ENCODE measurements around the gene TARP.
A peak's percentile ranks its signal among the peaks of the same experiment; 100 is the strongest.

TARP gene

DNA sequence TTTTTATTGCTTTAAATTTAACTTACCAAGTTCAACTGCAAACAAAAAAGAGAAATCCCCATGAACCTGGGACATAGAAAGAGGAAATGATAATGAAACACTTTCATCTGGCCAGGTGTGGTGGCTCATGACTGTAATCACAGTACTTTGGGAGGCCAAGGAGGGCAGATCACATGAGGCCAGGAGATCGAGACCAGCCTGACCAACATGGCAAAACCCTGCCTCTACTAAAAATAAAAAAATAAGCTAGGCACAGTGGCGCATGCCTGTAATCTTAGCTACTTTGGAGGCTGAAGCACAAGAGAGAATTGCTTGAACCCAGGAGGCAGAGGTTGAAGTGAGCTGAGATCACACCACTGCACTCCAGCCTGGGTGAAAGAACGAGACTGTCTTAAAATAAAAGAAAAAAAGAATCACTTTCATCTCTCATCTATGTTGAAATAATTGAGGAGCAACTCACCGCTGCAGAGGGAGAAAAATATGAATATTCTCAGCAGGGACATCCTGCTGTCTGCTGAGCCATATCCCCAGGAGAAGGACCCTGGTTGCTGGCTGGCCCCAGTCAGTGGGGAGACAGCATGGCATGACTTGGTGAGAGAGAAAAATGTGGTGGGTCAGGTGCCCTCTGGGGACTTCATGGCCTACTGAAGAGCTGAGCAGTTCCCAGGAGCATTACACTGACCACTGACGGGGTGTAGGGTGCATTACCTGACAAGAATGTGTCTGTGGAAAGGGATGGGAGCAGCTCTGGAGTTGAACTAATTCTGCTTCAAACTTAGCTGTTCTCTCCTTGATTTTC lies 22.8 kb upstream of the TARP start:
- H3K27ac ChIP-seq, result no peak overlapping the region
- H3K4me1 ChIP-seq, result no peaks in the 10 kb centered on the region
- no peak for DNase-seq
- H3K36me3 ChIP-seq (ENCODE audit: low read depth, missing control alignments), result no peaks in the 10 kb centered on the region
- intact Hi-C loops (cut with DNase I; ENCODE audit: low total_unique reads), result no loop called here
- WGBS, 2 donors, result 87 to 94% methylated on average over 5 of the region's 5 CpGs
- no peak overlapping the region for H3K4me3 ChIP-seq
- TF ChIP-seq POLR2A (IDR thresholded peaks at IDR 0.05) (no peak), CTCF (IDR thresholded peaks at IDR 0.05) (no peak)
- no peaks in the 10 kb centered on the region for H3K27me3 ChIP-seq
- H3K9me3 ChIP-seq, result no peaks in the 10 kb centered on the region

DNA sequence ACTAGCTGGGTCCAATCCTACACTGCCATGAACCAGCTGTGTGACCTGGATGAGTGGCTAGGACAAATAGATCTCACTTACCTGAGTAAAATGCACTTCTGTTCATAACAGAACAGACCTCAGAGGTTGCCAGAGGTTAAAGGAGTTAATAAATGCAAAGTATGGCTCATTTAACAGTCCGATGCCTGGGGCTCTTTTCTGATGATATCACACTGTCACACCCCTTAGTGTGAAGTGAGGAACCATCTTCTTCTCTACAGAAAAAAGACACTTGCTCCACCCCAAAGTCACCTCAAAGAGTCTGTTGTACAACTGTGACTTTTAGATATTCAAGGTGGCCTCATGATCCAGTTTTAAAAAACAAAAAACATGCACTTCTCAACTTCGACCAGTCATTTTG lies 21.5 kb upstream of the TARP start:
- WGBS, 2 donors, result 90 to 93% methylated on average over 2 of the region's 2 CpGs
- Histone ChIP-seq H3K4me1 (no peaks in the 10 kb centered on the region), H3K27ac (no peak overlapping the region), H3K27me3 (no peaks in the 10 kb centered on the region), H3K36me3 (ENCODE audit: low read depth, missing control alignments) (no peaks in the 10 kb centered on the region), H3K9me3 (no peaks in the 10 kb centered on the region), H3K4me3 (no peak overlapping the region)
- TF ChIP-seq CTCF (IDR thresholded peaks at IDR 0.05) (no peak), POLR2A (IDR thresholded peaks at IDR 0.05) (no peak)
- intact Hi-C loops (cut with DNase I; ENCODE audit: low total_unique reads), result no loop called here
- no peak for DNase-seq

GRCh38 chr7:38292442-38292841 lies 19.0 kb upstream of the TARP start:
- Histone ChIP-seq H3K9me3 (no peaks in the 10 kb centered on the region), H3K4me3 (no peak overlapping the region), H3K27ac (no peak overlapping the region), H3K27me3 (no peaks in the 10 kb centered on the region), H3K4me1 (no peaks in the 10 kb centered on the region), H3K36me3 (ENCODE audit: low read depth, missing control alignments) (no peaks in the 10 kb centered on the region)
- 94 to 97% methylated on average over 3 of the region's 3 CpGs for WGBS, 2 donors
- intact Hi-C loops (cut with DNase I; ENCODE audit: low total_unique reads), result no loop called here
- no peak for DNase-seq
- no peak for TF ChIP-seq CTCF (IDR thresholded peaks at IDR 0.05)

DNA sequence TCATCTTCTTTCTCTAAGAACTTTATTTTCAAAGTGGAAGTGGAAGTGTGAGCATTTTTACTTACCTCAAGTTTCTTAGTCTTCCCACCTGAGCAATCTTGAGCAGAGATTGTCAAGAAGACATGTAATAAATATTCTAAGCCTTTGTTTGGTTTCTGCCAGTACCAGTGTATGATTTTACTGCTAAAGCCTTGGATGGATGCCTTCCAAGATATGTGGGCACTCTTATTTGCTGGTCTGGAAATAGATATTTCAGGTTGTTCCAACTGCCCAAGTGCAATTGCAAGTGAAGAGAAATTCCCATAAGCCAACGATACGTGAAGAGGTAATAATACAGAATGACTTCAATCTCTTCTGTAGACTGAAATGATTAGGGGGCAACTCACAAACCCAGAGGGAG lies 18.2 kb upstream of the TARP start:
- TF ChIP-seq POLR2A (IDR thresholded peaks at IDR 0.05) (no peak), CTCF (IDR thresholded peaks at IDR 0.05) (no peak)
- no peak for DNase-seq
- intact Hi-C loops (cut with DNase I; ENCODE audit: low total_unique reads), result no loop called here

GRCh38 chr7:38291117-38291647 lies 17.7 kb upstream of the TARP start:
- H3K36me3 ChIP-seq (ENCODE audit: low read depth, missing control alignments), result no peaks in the 10 kb centered on the region
- no peaks in the 10 kb centered on the region for H3K9me3 ChIP-seq
- 75 to 76% methylated on average over 2 to 9 of the region's 9 CpGs for WGBS, 2 donors
- H3K27me3 ChIP-seq, result no peaks in the 10 kb centered on the region
- intact Hi-C loops (cut with DNase I; ENCODE audit: low total_unique reads), result no loop called here
- H3K4me1 ChIP-seq, result no peaks in the 10 kb centered on the region
- peak overlapping the region in 1 of 2 donors; percentile 27 for H3K4me3 ChIP-seq
- DNase-seq, result no peak
- H3K27ac ChIP-seq, result no peak overlapping the region
- no peak for TF ChIP-seq POLR2A (IDR thresholded peaks at IDR 0.05)
- no peak for TF ChIP-seq CTCF (IDR thresholded peaks at IDR 0.05)

More for the DNA sequence above, 18.2 kb upstream of the TARP start:
- Histone ChIP-seq H3K4me3 (peak overlapping the region in 1 of 2 donors; percentile 27), H3K9me3 (no peaks in the 10 kb centered on the region), H3K36me3 (ENCODE audit: low read depth, missing control alignments) (no peaks in the 10 kb centered on the region), H3K27me3 (no peaks in the 10 kb centered on the region), H3K27ac (no peak overlapping the region), H3K4me1 (no peaks in the 10 kb centered on the region)
- 76 to 85% methylated on average over 2 of the region's 2 CpGs for WGBS, 2 donors
